Central memory CD4-positive, alpha-beta T cell (primary cell): ENCODE results near the gene DCC.
"Not testable (repeated sequence)": the region's sequence is repeated elsewhere in the genome, so short reads cannot be mapped to it uniquely, and the experiment has no call there.

Experiments used
- DNase-seq: peaks from one replicate; pipeline ENCODE4 v3.0.0; 2022

DCC gene

DNA sequence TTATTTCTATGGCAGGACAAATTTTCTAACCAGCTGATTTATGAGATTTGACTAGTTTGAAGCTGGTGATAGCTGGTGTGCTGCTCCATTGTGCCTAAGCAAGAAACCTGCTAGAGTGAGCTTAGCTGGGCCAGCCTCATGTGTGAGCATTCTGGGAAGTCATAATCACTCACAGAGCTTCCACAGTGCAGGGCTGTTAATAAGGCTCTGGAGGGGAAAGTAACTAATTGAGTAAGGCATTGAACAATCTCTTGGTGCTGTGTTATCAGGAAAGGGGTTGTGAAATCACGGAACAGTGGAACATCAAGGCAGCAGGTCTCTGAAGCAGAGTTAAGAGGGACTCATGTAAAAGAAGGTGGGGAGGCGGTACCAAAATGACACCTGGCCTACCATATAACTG is 1111.9 kb downstream of the DCC start:
- no peak for DNase-seq

GRCh38 chr18:53457068-53457467 is 1117.1 kb downstream of the DCC start:
- no peak for DNase-seq

GRCh38 chr18:53458268-53458667 is 1118.3 kb downstream of the DCC start:
- no peak for DNase-seq

GRCh38 chr18:53458944-53459580 is 1119.1 kb downstream of the DCC start:
- DNase-seq: no peak

DNA sequence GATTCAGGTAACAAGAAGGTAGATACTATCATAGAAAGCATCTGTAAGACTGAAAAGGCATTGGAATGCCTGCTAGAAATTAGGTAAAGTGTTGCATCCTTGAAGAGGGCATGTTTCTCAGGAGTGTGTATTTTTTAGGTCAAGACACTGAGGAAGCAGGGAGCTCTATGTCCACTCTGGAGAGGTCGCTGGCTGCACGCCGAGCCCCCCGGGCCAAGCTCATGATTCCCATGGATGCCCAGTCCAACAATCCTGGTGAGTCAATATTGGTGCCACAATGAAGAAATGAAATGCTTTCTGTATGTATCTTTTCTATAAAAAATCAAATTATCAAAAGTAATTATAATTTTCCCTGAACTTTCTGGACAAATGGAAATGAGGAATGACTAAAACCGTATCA is 1127.8 kb downstream of the DCC start:
- no peak for DNase-seq

GRCh38 chr18:53468173-53468572 is 1128.2 kb downstream of the DCC start:
- DNase-seq: not testable (repeated sequence)

DNA sequence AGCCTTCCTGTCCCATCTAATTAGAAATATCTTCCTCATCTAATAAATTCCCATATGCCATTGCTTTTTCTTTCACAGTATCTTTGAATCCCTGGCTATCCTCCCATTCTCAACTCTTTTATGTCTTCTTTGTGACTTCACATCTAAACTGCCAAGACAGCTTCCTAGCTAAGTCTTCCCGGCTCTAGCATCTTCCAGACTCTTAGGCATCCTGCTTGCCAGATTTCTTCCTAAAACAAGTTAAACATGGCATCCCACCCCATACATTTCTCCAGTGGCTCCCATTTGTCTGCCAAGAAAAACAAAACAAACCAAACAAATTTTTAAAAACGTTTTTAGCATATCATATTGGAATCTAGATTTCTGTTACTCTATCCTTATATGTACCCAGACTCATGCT is 1132.5 kb downstream of the DCC start:
- DNase-seq: no peak

DNA sequence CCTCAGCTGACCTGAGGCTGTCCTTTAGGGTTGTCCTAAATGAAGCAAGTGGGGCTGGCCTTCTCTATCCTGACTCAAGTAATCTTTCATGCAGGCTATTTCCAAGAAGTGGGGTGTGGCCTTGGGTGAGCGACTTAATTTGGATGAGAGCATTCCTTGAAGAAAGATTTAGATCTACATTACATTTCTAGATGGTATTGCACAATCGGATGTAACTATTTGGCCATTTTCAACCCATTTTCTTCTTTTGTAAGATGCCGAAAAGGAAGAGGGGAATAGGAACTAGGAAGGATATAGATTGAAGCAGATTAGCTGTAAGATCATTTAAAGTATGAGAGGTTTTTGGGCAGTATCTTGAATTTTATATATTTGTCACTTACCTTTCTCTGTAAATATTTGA is 1138.2 kb downstream of the DCC start:
- DNase-seq: no peak

- no peak for DNase-seq
Observed at GRCh38 chr18:53486296-53486695, 1146.3 kb downstream of the DCC start.

DNA sequence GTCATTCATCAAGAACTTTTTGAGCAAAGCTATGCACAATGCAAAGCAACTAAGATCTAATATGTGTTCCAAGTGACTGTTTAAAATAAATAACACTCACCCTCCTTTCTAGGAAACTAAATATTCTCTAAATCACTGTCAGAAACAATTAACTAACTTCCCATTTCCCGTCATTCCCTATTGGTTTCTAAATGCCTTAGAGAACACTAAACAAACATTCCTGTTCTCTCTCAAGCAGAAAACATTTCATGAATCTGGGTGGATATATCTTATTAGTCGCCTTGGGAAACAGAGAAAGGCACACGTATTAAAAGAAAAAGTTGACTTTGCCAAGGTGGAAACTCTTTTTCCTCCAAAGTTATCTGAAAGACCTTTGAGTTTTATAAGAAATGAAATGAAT is 1149.3 kb downstream of the DCC start:
- DNase-seq: no peak

GRCh38 chr18:53490019-53490418 is 1150.0 kb downstream of the DCC start:
- DNase-seq: no peak

GRCh38 chr18:53496028-53496427 is 1156.0 kb downstream of the DCC start:
- DNase-seq: no peak

GRCh38 chr18:53503914-53504441 is 1164.0 kb downstream of the DCC start:
- no peak for DNase-seq

- no peak for DNase-seq
Observed at GRCh38 chr18:53508529-53508928, 1168.5 kb downstream of the DCC start.

DNA sequence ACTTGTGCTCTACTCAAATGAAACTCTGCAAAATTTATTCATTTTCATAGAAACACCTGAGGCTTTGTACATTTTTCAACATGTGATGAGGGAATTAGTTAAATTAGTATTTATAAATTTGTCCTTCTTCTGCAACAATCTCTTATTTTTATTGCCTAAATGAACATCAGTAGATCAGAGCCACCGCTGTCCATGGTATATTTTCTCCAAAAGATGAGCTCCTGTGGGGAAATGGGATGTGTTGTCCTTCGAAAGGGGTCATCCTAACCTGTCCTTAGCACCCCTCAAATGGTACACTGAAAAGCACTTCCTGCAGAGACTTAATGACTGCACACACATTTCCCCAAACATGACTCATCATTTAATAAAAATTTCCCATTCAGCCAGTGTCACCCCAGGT is 1169.9 kb downstream of the DCC start:
- no peak for DNase-seq

DNA sequence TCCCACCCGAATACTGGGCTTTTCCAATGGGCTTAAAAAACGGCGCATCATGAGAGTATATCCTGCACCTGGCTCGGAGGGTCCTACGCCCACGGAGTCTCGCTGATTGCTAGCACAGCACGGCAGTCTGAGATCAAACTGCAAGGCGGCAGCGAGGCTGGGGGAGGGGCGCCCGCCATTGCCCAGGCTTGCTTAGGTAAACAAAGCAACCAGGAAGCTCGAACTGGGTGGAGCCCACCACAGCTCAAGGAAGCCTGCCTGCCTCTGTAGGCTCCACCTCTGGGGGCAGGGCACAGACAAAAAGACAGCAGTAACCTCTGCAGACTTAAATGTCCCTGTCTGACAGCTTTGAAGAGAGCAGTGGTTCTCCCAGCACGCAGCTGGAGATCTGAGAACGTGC is 1171.7 kb downstream of the DCC start:
- not testable (repeated sequence) for DNase-seq

- DNase-seq: no peak
Observed at GRCh38 chr18:53521068-53521467, 1181.1 kb downstream of the DCC start.

DNA sequence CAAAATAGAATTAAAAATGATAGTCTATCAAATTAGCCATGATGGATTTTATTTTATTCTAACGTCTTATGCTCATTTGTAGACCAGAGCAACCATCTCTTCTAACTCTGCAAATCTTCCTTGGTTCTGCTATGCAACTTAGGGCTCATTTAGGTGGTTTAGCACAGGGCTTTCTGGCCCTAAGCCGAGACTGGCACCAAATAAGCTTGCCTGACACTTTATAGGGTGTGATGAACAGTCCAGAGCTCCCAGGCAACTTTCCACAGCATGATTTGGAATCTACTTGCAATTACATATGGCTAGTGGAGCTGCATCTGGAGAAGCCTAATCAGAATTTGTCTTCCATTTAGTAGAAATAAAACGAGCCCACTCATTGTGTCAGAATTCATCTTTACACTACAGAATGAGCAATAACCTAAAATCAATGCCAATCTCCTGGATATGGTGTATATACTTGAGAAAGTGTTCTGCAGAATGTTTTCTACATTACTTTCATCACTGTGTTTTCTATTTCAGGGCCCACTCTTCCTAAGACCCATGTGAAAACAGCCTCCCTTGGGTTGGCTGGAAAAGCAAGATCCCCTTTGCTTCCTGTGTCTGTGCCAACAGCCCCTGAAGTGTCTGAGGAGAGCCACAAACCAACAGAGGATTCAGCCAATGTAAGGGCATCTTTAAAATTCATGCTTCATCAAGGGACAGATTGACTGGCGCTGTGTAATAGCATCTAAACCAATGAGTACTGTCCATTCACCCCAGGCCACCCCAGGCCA is 1186.3 kb downstream of the DCC start:
- DNase-seq: no peak

GRCh38 chr18:53527365-53527764 is 1187.4 kb downstream of the DCC start:
- DNase-seq: no peak

DNA sequence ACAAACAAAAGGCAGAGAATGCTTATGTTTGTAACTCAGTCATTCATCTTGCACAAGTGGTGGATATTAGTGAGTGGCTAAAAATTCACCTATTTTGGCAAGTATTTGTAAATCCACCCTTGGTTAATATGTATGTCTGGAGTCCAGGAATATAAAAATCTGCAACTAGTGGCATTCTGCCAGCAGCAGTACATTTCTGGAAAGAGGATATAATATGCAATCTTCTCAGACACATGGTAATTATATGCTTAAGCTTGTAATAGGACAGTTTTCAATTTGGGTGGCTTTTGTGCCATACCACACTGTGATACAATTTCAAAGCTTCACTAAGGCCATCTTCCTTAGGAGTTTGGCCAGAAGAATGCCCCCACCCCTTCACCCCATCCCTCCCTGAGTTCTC is 1191.2 kb downstream of the DCC start:
- DNase-seq: no peak

DNA sequence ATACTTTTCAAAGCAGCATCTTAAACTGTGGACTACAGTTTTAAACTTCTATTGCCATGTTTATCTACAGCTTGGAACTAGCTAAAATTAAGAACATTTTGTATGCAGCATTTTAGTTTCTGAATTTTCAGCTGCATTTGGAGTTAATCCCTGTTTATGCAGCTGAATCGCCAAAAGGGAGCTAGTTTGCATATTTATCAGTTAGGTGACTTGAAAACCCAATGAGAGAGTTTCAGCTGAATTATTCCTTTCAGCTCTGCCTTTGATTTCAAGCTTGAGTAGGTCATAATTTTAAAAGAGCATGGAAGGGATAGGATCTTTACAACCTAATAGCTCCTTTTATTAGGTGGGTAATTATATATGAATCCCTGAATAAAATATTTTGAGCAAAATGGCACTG is 1191.9 kb downstream of the DCC start:
- no peak for DNase-seq

DNA sequence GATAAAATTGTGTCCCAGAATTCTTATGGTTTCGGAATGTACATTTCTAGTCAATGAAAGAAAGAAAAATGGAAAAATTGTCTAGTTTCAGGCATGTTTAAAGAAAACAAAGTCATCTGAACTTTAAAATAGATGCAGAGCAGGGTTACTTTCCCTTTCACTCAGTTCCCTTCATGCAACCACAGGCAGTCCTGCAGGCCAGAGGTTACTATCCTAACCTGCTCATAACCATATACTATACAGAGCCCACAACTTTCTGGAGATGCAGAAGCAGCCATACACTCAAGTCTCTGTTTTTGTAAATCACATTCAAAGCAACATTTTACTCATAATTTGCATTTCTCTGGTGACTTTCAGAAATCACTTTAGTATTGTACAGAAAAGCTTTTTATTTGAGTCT is 1194.2 kb downstream of the DCC start:
- DNase-seq: no peak

GRCh38 chr18:53534695-53535094 is 1194.7 kb downstream of the DCC start:
- no peak for DNase-seq

- DNase-seq: no peak
Observed at GRCh38 chr18:53536908-53537307, 1196.9 kb downstream of the DCC start.

DNA sequence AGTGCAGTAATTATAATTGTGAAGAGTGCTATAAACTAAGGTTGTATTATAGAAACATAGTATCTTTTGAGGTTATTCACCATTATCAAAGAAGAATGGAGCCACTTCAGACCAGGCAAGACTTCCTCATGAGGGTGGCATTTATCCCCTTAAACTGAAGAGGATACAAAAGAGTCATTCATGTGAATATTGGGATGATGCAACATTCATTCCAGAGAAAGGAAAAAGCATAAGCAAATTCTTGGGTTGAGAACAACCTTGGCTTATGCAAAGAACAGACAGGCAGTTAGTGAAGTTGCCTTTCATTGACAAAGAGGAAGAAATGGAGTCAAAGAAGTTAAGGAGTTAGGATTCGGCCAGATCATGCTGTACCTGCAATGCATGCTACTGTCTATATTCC is 1201.9 kb downstream of the DCC start:
- no peak for DNase-seq
